ENCODE data around the gene TOPBP1.
"Not testable (repeated sequence)": the region's sequence is repeated elsewhere in the genome, so short reads cannot be mapped to it uniquely, and the experiment has no call there.

TOPBP1 gene

DNA sequence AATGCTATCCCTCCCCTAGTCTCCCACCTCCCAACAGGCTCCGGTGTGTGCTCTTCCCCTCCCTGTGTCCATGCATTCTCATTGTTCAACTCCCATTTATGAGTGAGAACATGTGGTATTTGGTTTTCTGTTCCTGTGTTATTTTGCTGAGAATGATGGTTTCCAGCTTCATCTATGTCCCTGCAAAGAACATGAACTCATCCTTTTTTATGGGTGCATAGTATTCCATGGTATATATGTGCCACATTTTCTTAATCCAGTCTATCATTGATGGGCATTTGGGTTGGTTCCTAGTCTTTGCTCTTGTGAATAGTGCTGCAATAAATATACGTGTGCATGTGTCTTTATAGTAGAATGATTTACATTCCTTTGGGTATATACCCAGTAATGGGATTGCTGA, 16.3 kb upstream of the TOPBP1 start:
- H2BK15ac ChIP-seq (replicated peaks; ENCODE audit: low read depth); H2BK5ac ChIP-seq (ENCODE audit: low read length); H2BK120ac ChIP-seq (ENCODE audit: low read depth, low read length); H3K79me1 ChIP-seq (ENCODE audit: low read length); H3K36me3 ChIP-seq (ENCODE audit: control insufficient read depth, insufficient read depth, low read length); H3K27ac ChIP-seq (ENCODE audit: low read depth, low read length); H4K5ac ChIP-seq (ENCODE audit: low read length); H3K4ac ChIP-seq (ENCODE audit: low read depth, low read length); H3K4me3 ChIP-seq (ENCODE audit: low read length); H3K56ac ChIP-seq (ENCODE audit: low read length); H4K8ac ChIP-seq (ENCODE audit: low read depth, low read length); H3K23ac ChIP-seq (ENCODE audit: low read length); H3K18ac ChIP-seq (ENCODE audit: low read length); H3K4me2 ChIP-seq (ENCODE audit: low read length); H3K4me1 ChIP-seq (ENCODE audit: control insufficient read depth, low read depth, low read length); H3K79me2 ChIP-seq (ENCODE audit: control insufficient read depth, insufficient read depth, low read length); DNase-seq; H3K9ac ChIP-seq (ENCODE audit: low read length); H2AK5ac ChIP-seq (ENCODE audit: low read length): not testable (repeated sequence)
- H3K27me3 ChIP-seq (ENCODE audit: insufficient read depth, low read length, poor library complexity): peaks cover 16% of the 10 kb centered on the region
- no CpG with 5 or more reads among the region's 2 CpGs for WGBS (ENCODE audit: extremely low coverage, insufficient coverage, low lambda C conversion rate)

DNA sequence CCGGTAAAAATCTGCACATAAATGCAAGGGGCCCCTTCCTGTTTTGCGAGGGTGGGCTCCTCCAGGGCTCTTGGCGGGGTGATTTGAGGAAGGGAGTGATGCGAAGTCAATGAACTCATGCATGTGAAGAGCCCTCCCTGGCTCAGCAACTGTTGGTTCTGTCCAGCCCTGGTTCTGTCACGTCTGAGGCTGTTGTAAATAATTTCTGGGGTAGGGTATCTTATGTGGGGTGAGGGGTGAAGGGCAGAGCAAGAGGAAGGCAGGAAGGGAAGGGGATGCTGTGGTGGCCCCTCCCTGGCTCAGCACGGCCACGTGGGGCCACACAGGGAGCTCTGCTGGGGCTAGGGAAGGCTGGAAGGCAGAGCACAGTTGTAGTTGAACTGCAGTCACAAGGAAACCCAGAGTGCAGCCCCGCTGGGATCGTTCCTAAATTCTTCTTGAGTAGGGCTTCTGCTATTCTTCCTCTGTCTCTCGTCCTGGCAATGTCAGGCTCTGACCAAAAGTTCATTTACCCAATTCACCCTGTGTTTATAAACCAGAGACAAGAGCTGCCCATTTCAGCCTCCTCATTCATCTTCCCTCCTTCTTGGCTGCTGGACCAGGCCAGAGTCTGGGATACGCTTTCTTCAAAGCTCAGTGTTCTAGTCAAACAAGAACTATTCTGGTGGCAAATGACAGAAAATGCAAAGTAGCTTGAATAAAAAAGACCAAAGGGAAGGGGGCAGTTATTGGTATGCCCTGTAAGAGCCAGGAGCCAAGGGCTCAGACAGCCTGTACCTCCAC, 14.8 kb upstream of the TOPBP1 start:
- Histone ChIP-seq H3K36me3 (ENCODE audit: control insufficient read depth, insufficient read depth, low read length) (no peaks in the 10 kb centered on the region), H3K79me1 (ENCODE audit: low read length) (no peaks in the 10 kb centered on the region), H3K27me3 (ENCODE audit: insufficient read depth, low read length, poor library complexity) (peaks cover 17% of the 10 kb centered on the region), H3K79me2 (ENCODE audit: control insufficient read depth, insufficient read depth, low read length) (no peaks in the 10 kb centered on the region), H3K56ac (ENCODE audit: low read length) (no peak overlapping the region), H2AK5ac (ENCODE audit: low read length) (no peak overlapping the region), H4K5ac (ENCODE audit: low read length) (no peak overlapping the region), H3K23ac (ENCODE audit: low read length) (no peak overlapping the region), H3K9ac (ENCODE audit: low read length) (no peak overlapping the region), H2BK15ac (replicated peaks; ENCODE audit: low read depth) (no peak overlapping the region), H3K18ac (ENCODE audit: low read length) (no peak overlapping the region), H2BK5ac (ENCODE audit: low read length) (no peak overlapping the region), H4K8ac (ENCODE audit: low read depth, low read length) (no peak overlapping the region), H3K4me1 (ENCODE audit: control insufficient read depth, low read depth, low read length) (no peaks in the 10 kb centered on the region), H3K4ac (ENCODE audit: low read depth, low read length) (no peak overlapping the region), H3K4me2 (ENCODE audit: low read length) (no peak overlapping the region), H2BK120ac (ENCODE audit: low read depth, low read length) (no peak overlapping the region), H3K4me3 (ENCODE audit: low read length) (no peak overlapping the region), H3K27ac (ENCODE audit: low read depth, low read length) (no peak overlapping the region)
- no CpG with 5 or more reads among the region's 11 CpGs for WGBS (ENCODE audit: extremely low coverage, insufficient coverage, low lambda C conversion rate)
- no peak for DNase-seq

DNA sequence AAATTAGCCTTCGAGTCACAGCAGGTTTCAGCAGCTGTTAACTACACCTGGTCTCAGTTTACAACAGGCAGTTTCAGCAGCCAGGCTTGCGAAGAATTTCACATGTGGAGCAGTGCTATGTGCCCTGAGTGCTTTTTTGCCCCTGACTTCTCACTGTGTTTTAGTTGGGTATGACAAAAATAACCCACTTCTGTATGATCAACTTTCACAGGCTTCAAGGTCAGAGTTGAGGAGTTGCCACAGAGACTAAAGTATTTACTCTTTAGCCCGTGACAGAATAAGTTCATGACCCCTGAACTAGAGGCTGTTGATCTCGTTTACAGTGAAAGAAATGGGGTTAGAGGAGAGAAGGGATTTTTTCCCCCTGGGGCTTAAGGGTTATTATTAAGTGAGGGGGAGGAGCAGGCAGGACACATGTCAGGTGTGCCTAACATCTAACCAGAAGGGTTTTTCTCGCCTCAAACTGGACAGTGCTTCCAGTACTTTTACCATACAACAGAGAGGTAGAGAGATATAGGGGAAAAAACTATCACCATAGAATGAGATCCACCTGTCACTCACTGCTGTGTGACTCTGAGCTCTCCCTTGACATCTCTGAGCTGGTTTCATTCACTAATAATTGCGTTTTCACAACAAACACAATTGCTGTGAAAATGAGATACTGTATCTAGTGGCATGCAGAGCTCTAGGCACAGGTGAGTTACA, 14.0 kb upstream of the TOPBP1 start:
- no peak overlapping the region for H3K23ac ChIP-seq (ENCODE audit: low read length)
- H2BK5ac ChIP-seq (ENCODE audit: low read length): no peak overlapping the region
- H2BK120ac ChIP-seq (ENCODE audit: low read depth, low read length): no peak overlapping the region
- no peaks in the 10 kb centered on the region for H3K79me1 ChIP-seq (ENCODE audit: low read length)
- H2AK5ac ChIP-seq (ENCODE audit: low read length): no peak overlapping the region
- no peak overlapping the region for H4K5ac ChIP-seq (ENCODE audit: low read length)
- no peak overlapping the region for H3K9ac ChIP-seq (ENCODE audit: low read length)
- H3K36me3 ChIP-seq (ENCODE audit: control insufficient read depth, insufficient read depth, low read length): no peaks in the 10 kb centered on the region
- no peaks in the 10 kb centered on the region for H3K79me2 ChIP-seq (ENCODE audit: control insufficient read depth, insufficient read depth, low read length)
- H3K56ac ChIP-seq (ENCODE audit: low read length): no peak overlapping the region
- peak; percentile 57 for DNase-seq
- no peak overlapping the region for H4K8ac ChIP-seq (ENCODE audit: low read depth, low read length)
- no peak overlapping the region for H3K27ac ChIP-seq (ENCODE audit: low read depth, low read length)
- no peak overlapping the region for H3K4me3 ChIP-seq (ENCODE audit: low read length)
- H3K4me2 ChIP-seq (ENCODE audit: low read length): no peak overlapping the region
- H2BK15ac ChIP-seq (replicated peaks; ENCODE audit: low read depth): no peak overlapping the region
- no peak overlapping the region for H3K4ac ChIP-seq (ENCODE audit: low read depth, low read length)
- no CpG with 5 or more reads among the region's 6 CpGs for WGBS (ENCODE audit: extremely low coverage, insufficient coverage, low lambda C conversion rate)
- no peak overlapping the region for H3K18ac ChIP-seq (ENCODE audit: low read length)
- H3K4me1 ChIP-seq (ENCODE audit: control insufficient read depth, low read depth, low read length): no peaks in the 10 kb centered on the region
- H3K27me3 ChIP-seq (ENCODE audit: insufficient read depth, low read length, poor library complexity): peaks cover 17% of the 10 kb centered on the region

DNA sequence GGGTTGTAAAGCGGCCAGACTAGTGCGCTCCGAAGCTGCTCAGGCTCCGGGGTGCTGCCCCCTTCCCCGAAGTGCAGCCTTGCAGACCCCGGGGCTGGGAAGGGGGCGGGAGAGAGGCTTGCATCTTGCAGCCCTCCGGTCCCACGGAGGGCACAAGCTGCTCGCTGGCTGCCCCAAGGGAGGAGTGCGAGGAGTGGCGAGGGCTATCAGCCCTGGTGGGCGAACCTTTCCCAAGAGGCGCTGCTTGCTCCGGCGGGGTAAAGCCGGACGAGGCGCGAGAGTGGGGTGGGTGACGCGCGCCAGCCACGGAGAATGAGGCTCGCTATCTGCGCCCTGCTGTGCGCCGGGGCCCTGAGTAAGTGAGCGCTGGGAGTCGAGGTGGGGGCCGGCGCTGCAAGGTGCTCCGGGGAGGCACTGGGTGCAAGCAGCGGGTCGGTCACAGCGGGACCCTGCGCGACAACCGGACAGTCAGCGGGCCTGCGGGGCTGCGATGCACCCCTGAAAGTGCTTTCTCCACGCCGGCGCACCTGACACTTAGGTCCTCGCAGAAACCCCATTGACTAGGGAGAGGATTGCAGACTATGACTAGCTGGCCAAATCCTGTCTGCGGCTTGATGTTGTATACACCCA, 12.7 kb upstream of the TOPBP1 start:
- no CpG with 5 or more reads among the region's 47 CpGs for WGBS (ENCODE audit: extremely low coverage, insufficient coverage, low lambda C conversion rate)
- Histone ChIP-seq H2BK5ac (ENCODE audit: low read length) (no peak overlapping the region), H3K23ac (ENCODE audit: low read length) (no peak overlapping the region), H4K5ac (ENCODE audit: low read length) (no peak overlapping the region), H3K4me3 (ENCODE audit: low read length) (no peak overlapping the region), H3K79me1 (ENCODE audit: low read length) (no peaks in the 10 kb centered on the region), H3K18ac (ENCODE audit: low read length) (no peak overlapping the region), H3K4me1 (ENCODE audit: control insufficient read depth, low read depth, low read length) (no peaks in the 10 kb centered on the region), H2BK15ac (replicated peaks; ENCODE audit: low read depth) (no peak overlapping the region), H3K4me2 (ENCODE audit: low read length) (peak overlapping the region; percentile 48), H3K27me3 (ENCODE audit: insufficient read depth, low read length, poor library complexity) (peaks cover 17% of the 10 kb centered on the region), H3K27ac (ENCODE audit: low read depth, low read length) (no peak overlapping the region), H3K56ac (ENCODE audit: low read length) (peak overlapping the region; percentile 34), H2BK120ac (ENCODE audit: low read depth, low read length) (no peak overlapping the region), H4K8ac (ENCODE audit: low read depth, low read length) (no peak overlapping the region), H2AK5ac (ENCODE audit: low read length) (no peak overlapping the region), H3K4ac (ENCODE audit: low read depth, low read length) (no peak overlapping the region), H3K79me2 (ENCODE audit: control insufficient read depth, insufficient read depth, low read length) (no peaks in the 10 kb centered on the region), H3K9ac (ENCODE audit: low read length) (peak overlapping the region; percentile 21), H3K36me3 (ENCODE audit: control insufficient read depth, insufficient read depth, low read length) (no peaks in the 10 kb centered on the region)
- no peak for DNase-seq

- peaks cover 17% of the 10 kb centered on the region for H3K27me3 ChIP-seq (ENCODE audit: insufficient read depth, low read length, poor library complexity)
- H3K23ac ChIP-seq (ENCODE audit: low read length): no peak overlapping the region
- H3K27ac ChIP-seq (ENCODE audit: low read depth, low read length): no peak overlapping the region
- no peak overlapping the region for H3K4me3 ChIP-seq (ENCODE audit: low read length)
- H4K8ac ChIP-seq (ENCODE audit: low read depth, low read length): no peak overlapping the region
- no peak overlapping the region for H3K9ac ChIP-seq (ENCODE audit: low read length)
- H2BK5ac ChIP-seq (ENCODE audit: low read length): no peak overlapping the region
- WGBS (ENCODE audit: extremely low coverage, insufficient coverage, low lambda C conversion rate): no CpG with 5 or more reads among the region's 12 CpGs
- no peaks in the 10 kb centered on the region for H3K4me1 ChIP-seq (ENCODE audit: control insufficient read depth, low read depth, low read length)
- H2BK120ac ChIP-seq (ENCODE audit: low read depth, low read length): no peak overlapping the region
- H3K18ac ChIP-seq (ENCODE audit: low read length): no peak overlapping the region
- no peaks in the 10 kb centered on the region for H3K79me2 ChIP-seq (ENCODE audit: control insufficient read depth, insufficient read depth, low read length)
- no peak overlapping the region for H4K5ac ChIP-seq (ENCODE audit: low read length)
- no peak overlapping the region for H3K4me2 ChIP-seq (ENCODE audit: low read length)
- DNase-seq: no peak
- H3K79me1 ChIP-seq (ENCODE audit: low read length): no peaks in the 10 kb centered on the region
- no peak overlapping the region for H3K56ac ChIP-seq (ENCODE audit: low read length)
- H2AK5ac ChIP-seq (ENCODE audit: low read length): no peak overlapping the region
- no peak overlapping the region for H2BK15ac ChIP-seq (replicated peaks; ENCODE audit: low read depth)
- H3K36me3 ChIP-seq (ENCODE audit: control insufficient read depth, insufficient read depth, low read length): no peaks in the 10 kb centered on the region
- H3K4ac ChIP-seq (ENCODE audit: low read depth, low read length): no peak overlapping the region
Observed at GRCh38 chr3:133673746-133674145, 12.0 kb upstream of the TOPBP1 start.

Measured in mesendoderm (in vitro differentiated cells).